CD14-positive monocyte (primary cell): ENCODE data around the gene SMIM11. TPM values are rescaled to one million over a fixed set of nuclear protein-coding genes. Genes with fewer than 3 reads are reported as not detected.

Source experiments
- DNase-seq, 3 donors: peaks; one replicate each; pipeline ENCODE4 v3.0.0-alpha.2; 2011 to 2022
- H2AFZ ChIP-seq: 2 replicates; pipeline ENCODE4 v1.6.0; 2012; ENCODE audit warnings: mild to moderate bottlenecking, low read depth, low read length, inconsistent platforms; ENCODE audit not compliant: insufficient read depth, poor library complexity, severe bottlenecking
- H3K27ac ChIP-seq, 2 donors: 1 replicate in 1 of 2; 2 replicates in 1 of 2; pipeline ENCODE4 v1.5.1; 2012 to 2013; ENCODE audit warnings: low read length in 2 of 2, control low read depth in 1 of 2, inconsistent platforms in 1 of 2, low read depth in 1 of 2, mild to moderate bottlenecking in 1 of 2
- H3K27me3 ChIP-seq, 2 donors: one replicate each; pipeline versions ENCODE4 v1.6.0 to v1.6.1; 2011 to 2013; ENCODE audit warnings: low read length in 2 of 2; ENCODE audit not compliant: control insufficient read depth in 2 of 2, insufficient read depth in 2 of 2
- H3K36me3 ChIP-seq, 2 donors: replicated peaks in 1 of 2; 1 replicate in 1 of 2; 2 replicates in 1 of 2; pipeline versions ENCODE4 v1.5.1 to v1.6.1; 2012 to 2013; ENCODE audit warnings: low read length in 2 of 2, control low read depth in 1 of 2, inconsistent platforms in 1 of 2, mild to moderate bottlenecking in 1 of 2; ENCODE audit not compliant: insufficient read depth in 2 of 2, control insufficient read depth in 1 of 2
- H3K4me1 ChIP-seq, 2 donors: 1 replicate in 1 of 2; 2 replicates in 1 of 2; pipeline versions ENCODE4 v1.5.1 to v1.6.1; 2012 to 2013; ENCODE audit warnings: low read length in 2 of 2, control low read depth in 1 of 2, inconsistent platforms in 1 of 2, mild to moderate bottlenecking in 1 of 2, moderate library complexity in 1 of 2; ENCODE audit not compliant: insufficient read depth in 2 of 2, control insufficient read depth in 1 of 2
- H3K4me2 ChIP-seq: replicated peaks from 2 replicates; pipeline ENCODE3; 2012; ENCODE audit warnings: low read length, moderate library complexity, mild to moderate bottlenecking; ENCODE audit not compliant: poor library complexity, severe bottlenecking; ENCODE audit errors: extremely low read depth
- H3K4me3 ChIP-seq, 3 experiments: fragments of 200-600 bp in 1 of 3; sonication (generic) in 1 of 3; replicated peaks in 1 of 3; 1 replicate in 2 of 3; 2 replicates in 1 of 3; pipeline ENCODE4 v1.5.1; 2011 to 2013; ENCODE audit warnings: low read length in 3 of 3, mild to moderate bottlenecking in 3 of 3, control low read depth in 2 of 3, low read depth in 2 of 3, inconsistent platforms in 1 of 3, moderate library complexity in 1 of 3
- H3K79me2 ChIP-seq: 2 replicates; pipeline ENCODE4 v1.6.0; 2012; ENCODE audit warnings: mild to moderate bottlenecking, control low read depth, inconsistent platforms, low read length, moderate library complexity; ENCODE audit not compliant: insufficient read depth
- H3K9ac ChIP-seq: 2 replicates; pipeline ENCODE4 v1.6.0; 2017; ENCODE audit warnings: low read length, mild to moderate bottlenecking; ENCODE audit not compliant: insufficient read depth, poor library complexity, severe bottlenecking
- H3K9me3 ChIP-seq, 2 donors: replicated peaks in 1 of 2; 1 replicate in 1 of 2; 2 replicates in 1 of 2; pipeline versions ENCODE4 v1.5.1 to v1.6.1; 2012 to 2013; ENCODE audit warnings: low read length in 2 of 2, control low read depth in 1 of 2; ENCODE audit not compliant: control insufficient read depth in 1 of 2, insufficient read depth in 1 of 2
- H4K20me1 ChIP-seq: 2 replicates; pipeline ENCODE4 v1.6.0; 2012; ENCODE audit warnings: mild to moderate bottlenecking, low read length, control low read depth, moderate library complexity; ENCODE audit not compliant: insufficient read depth
- H3K27ac Mint-ChIP-seq, 7 donors: one replicate each; pipeline ENCODE4 v1.8.0; 2020; ENCODE audit warnings: mild to moderate bottlenecking in 7 of 7, mixed read lengths in 7 of 7, moderate library complexity in 6 of 7, inconsistent platforms in 2 of 7
- H3K27me3 Mint-ChIP-seq, 3 donors: one replicate each; pipeline ENCODE4 v1.8.0; 2021 to 2022; ENCODE audit warnings: low read depth in 3 of 3, mild to moderate bottlenecking in 3 of 3, mixed read lengths in 3 of 3, moderate library complexity in 3 of 3, inconsistent platforms in 1 of 3
- H3K36me3 Mint-ChIP-seq, 2 donors: one replicate each; pipeline ENCODE4 v1.8.0; 2020; ENCODE audit warnings: mixed read lengths in 2 of 2, inconsistent platforms in 1 of 2, mild to moderate bottlenecking in 1 of 2
- H3K4me1 Mint-ChIP-seq: one replicate; pipeline ENCODE4 v1.8.0; 2020; ENCODE audit warnings: mild to moderate bottlenecking, mixed read lengths
- H3K4me3 Mint-ChIP-seq, 2 donors: one replicate each; pipeline ENCODE4 v1.8.0; 2020; ENCODE audit warnings: mild to moderate bottlenecking in 2 of 2, mixed read lengths in 2 of 2, moderate library complexity in 1 of 2
- H3K9me3 Mint-ChIP-seq, 7 donors: one replicate each; pipeline ENCODE4 v1.8.0; 2020 to 2022; ENCODE audit warnings: mixed read lengths in 7 of 7, mild to moderate bottlenecking in 6 of 7, moderate library complexity in 6 of 7, inconsistent platforms in 2 of 7
- CTCF ChIP-seq: fragments of 200-600 bp; IDR thresholded peaks from one replicate; pipeline ENCODE4 v1.8.0; 2022; ENCODE audit warnings: antibody characterized with exemption, mild to moderate bottlenecking
- WGBS: methylation state at CpG from one replicate; pipeline ENCODE4 v1.1.5; 2013; ENCODE audit warnings: missing lambda C conversion rate; ENCODE audit not compliant: insufficient coverage; 5-methylcytosine and 5-hydroxymethylcytosine counted together
- intact Hi-C, 2 donors: fragments of 100-400 bp; cut with micrococcal nuclease; formaldehyde crosslinking; loops; one replicate each; pipeline versions ENCODE4 v1.15.0 to v1.15.1; 2023
- polyA plus RNA-seq, 3 donors: library from polyadenylated mRNA; depleted of rRNA in 1 of 3; unstranded in 2 of 3; stranded (reverse) in 1 of 3; fragments of 300-500 nt in 2 of 3; fragments of >200 nt in 1 of 3; fragmentation: Illumina TruSeq in 2 of 3; gene quantifications; 1 replicate in 2 of 3; 2 replicates in 1 of 3; pipeline ENCODE4 v1.2.3, GENCODE V29; 2012 to 2021

SMIM11 gene
- polyA plus RNA-seq, 3 donors = 1.8 to 10.7 (median 4.0) TPM

DNA sequence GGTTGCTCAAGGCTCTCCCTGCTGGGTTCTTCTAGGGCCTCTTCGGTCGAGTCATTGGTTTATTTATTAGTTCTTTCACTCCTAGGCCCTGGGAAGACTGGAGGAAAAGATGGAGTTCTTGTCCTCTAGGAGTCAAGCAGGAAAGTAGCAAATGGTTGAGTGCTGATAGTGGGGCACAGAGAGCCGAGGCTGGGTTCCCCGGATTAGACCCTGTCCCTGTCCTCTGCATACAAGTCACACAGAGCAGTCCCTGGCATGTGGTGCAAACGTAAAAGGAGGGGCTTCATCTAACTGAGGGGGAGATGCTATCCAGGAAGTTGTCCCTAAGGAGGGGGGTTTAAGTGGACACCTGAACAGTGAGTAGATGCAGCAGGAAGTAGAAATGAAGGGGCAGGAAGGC, 30.7 kb upstream of the SMIM11 start:
- Histone ChIP-seq H4K20me1 (no peaks in the 10 kb centered on the region), H3K4me2 (no peak overlapping the region), H3K36me3 (no peaks in the 10 kb centered on the region), H3K9me3 (no peaks in the 10 kb centered on the region), H3K27me3 (no peaks in the 10 kb centered on the region), H3K79me2 (no peaks in the 10 kb centered on the region), H3K27ac (no peak overlapping the region), H3K9ac (no peak overlapping the region), H3K4me3 (no peak overlapping the region), H2AFZ (no peak overlapping the region), H3K4me1 (no peaks in the 10 kb centered on the region)
- Mint-ChIP-seq H3K27me3 (peaks cover 4 to 15% (median 4%) of the 10 kb centered on the region in 3 donors), H3K36me3 (no peaks in the 10 kb centered on the region), H3K9me3 (no peaks in the 10 kb centered on the region), H3K27ac (no peak overlapping the region), H3K4me1 (peaks cover 2% of the 10 kb centered on the region), H3K4me3 (no peak overlapping the region)
- DNase-seq = no peak
- intact Hi-C loops = no loop called here
- no peak for TF ChIP-seq CTCF
- WGBS = 100% methylated on average over 2 of the region's 5 CpGs

DNA sequence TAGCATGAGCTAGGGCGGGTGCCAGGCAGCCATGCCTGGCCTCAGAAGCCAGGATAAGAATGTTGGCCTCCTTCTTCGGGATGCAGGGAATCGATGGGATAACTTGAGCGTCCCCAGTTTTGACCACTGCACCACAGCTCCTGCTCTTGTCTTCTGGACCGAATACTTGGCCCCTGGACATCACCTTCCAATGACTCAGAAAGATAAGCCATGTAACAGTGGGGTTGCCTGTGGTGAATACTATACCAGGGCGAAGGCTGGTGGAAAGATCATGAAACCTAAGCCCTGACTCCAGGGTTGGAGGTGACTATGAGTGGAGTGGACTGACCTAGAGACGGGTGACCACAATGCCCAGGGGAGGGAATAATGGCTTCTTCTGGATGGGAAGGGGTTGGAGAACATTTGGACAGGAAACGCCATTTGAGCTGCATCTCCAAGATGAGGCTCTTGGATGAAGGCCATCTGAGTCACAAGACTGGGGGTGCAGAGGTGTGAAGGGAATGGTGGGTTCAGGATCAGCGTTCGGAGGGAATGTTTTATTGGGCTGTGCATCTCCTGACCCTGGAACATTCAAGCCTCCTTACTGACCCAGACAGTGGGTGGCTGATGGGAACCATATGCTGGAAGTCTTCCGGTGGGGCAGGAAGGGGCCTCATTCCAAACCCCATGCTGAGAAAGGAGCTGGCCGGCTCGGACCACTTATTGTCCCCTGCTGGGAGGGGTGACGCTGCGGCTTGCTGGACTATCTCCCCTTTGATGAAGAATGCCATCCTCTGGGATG, 30.0 kb upstream of the SMIM11 start:
- H3K36me3 Mint-ChIP-seq = no peaks in the 10 kb centered on the region
- Histone ChIP-seq H4K20me1 (no peaks in the 10 kb centered on the region), H2AFZ (no peak overlapping the region), H3K4me3 (no peak overlapping the region), H3K27ac (no peak overlapping the region), H3K36me3 (no peaks in the 10 kb centered on the region), H3K27me3 (no peaks in the 10 kb centered on the region), H3K79me2 (no peaks in the 10 kb centered on the region), H3K4me1 (no peaks in the 10 kb centered on the region), H3K4me2 (no peak overlapping the region), H3K9ac (no peak overlapping the region), H3K9me3 (no peaks in the 10 kb centered on the region)
- no peaks in the 10 kb centered on the region for H3K9me3 Mint-ChIP-seq
- peaks cover 2% of the 10 kb centered on the region for H3K4me1 Mint-ChIP-seq
- no peak for TF ChIP-seq CTCF
- WGBS = 88% methylated on average over 15 of the region's 15 CpGs
- no peak overlapping the region for H3K4me3 Mint-ChIP-seq
- peaks cover 4 to 15% (median 6%) of the 10 kb centered on the region in 3 donors for H3K27me3 Mint-ChIP-seq
- intact Hi-C loops = no loop called here
- DNase-seq = no peak
- no peak overlapping the region for H3K27ac Mint-ChIP-seq
